ENCODE measurements around the gene ANKRD6. TPM values are rescaled to one million over a fixed set of nuclear protein-coding genes. Genes with fewer than 3 reads are reported as not detected.
A peak's percentile ranks its signal among the peaks of the same experiment; 100 is the strongest.

ANKRD6 gene
- total RNA-seq, 2 experiments from 2014 or later = 2.4 to 7.0 TPM

GRCh38 chr6:89385846-89386245, 47.1 kb upstream of the ANKRD6 start:
- Histone ChIP-seq H3K9me2 (ENCODE audit: insufficient read depth, low read length) (no peaks in the 10 kb centered on the region), H3K79me2 (ENCODE audit: insufficient read depth, low read depth, low read length) (peaks cover 11% of the 10 kb centered on the region; the same call in 1 of the 2 replicates), H3K27ac (ENCODE audit: low read depth, low read length, poor library complexity, severe bottlenecking) (peak overlapping the region; percentile 23), H4K20me1 (ENCODE audit: insufficient read depth, low read length) (no peaks in the 10 kb centered on the region), H3K4me2 (ENCODE audit: low read length) (peak overlapping the region; percentile 59), H3K9me3 (ENCODE audit: low read length) (peaks cover 5% of the 10 kb centered on the region; the same call in 1 of the 2 replicates), H3K4me1 (ENCODE audit: insufficient read depth, low read length, poor library complexity, severe bottlenecking) (peaks cover 60% of the 10 kb centered on the region), H3K36me3 (ENCODE audit: insufficient read depth, low read length) (peaks cover 6% of the 10 kb centered on the region; the same call in 1 of the 2 replicates), H2AFZ (ENCODE audit: low read length) (peak overlapping the region; percentile 6; the same call in 1 of the 2 replicates), H3K4me3 (ENCODE audit: low read depth, low read length, poor library complexity, severe bottlenecking) (peak overlapping the region; percentile 18)
- no peak for TF ChIP-seq CTCF (conservative IDR thresholded peaks at IDR 0.05; ENCODE audit: low read length)
- TF ChIP-seq EZH2phosphoT487 (IDR thresholded peaks at IDR 0.05; ENCODE audit: borderline replicate concordance, low read depth, low read length) = no peak
- ChIA-PET CTCF (ENCODE audit: unreplicated experiment) (interaction anchor here (1.0 kb wide), 1 partner anchor 10 kb away, joined by 6 read pairs; no protein-coding TSS in a partner anchor), POLR2A (interaction anchor here (0.6 to 1.7 kb wide), 4 partner anchors 10 to 39 kb away, joined by 3 to 5 read pairs (median 3); no protein-coding TSS in a partner anchor)
- no TSS peak for BruUV-seq (replicated peaks)
- intact Hi-C loops (cut with micrococcal nuclease; ENCODE audit: unreplicated experiment) = no loop called here
- peak; percentile 63 for DNase-seq (ENCODE audit: low spot score)

DNA sequence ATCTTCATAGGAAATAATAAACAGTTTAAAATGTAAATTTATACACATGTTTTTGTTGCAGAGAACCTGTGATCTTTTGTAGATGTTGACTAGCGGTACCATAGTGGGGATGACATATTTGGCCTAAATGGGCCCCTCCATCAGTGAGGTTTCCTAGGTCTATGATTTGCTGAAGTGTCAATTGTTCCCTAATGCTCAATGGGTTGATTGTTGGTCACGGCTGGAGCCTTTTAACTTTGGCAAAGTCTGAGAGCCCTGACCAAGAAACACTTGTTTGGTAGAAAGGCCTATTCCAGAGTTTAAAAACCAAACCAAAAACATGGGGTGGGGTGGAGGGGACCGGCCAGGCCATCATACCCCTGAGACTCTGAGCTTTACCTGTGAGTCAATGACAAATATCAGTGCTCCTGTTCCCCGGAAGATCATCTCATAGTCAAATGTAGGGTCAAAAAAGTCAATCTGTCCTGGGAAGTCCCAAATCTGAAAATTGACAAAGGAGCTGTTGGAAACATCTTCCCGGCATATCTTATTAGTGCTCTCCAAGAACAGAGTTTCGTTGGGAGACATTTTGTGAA, 45.9 kb upstream of the ANKRD6 start:
- peak overlapping the region; percentile 22; the same call in 1 of the 2 replicates for H2AFZ ChIP-seq (ENCODE audit: low read length)
- ChIA-PET CTCF (ENCODE audit: unreplicated experiment) (no interaction called here), POLR2A (interaction anchor here (0.8 to 3.8 kb wide), 9 partner anchors 8 to 76 kb away, joined by 3 to 26 read pairs (median 6); no protein-coding TSS in a partner anchor)
- no peaks in the 10 kb centered on the region for H4K20me1 ChIP-seq (ENCODE audit: insufficient read depth, low read length)
- peak overlapping the region; percentile 56 for H3K4me3 ChIP-seq (ENCODE audit: low read depth, low read length, poor library complexity, severe bottlenecking)
- H3K9me2 ChIP-seq (ENCODE audit: insufficient read depth, low read length) = no peaks in the 10 kb centered on the region
- peaks cover 6% of the 10 kb centered on the region; the same call in 1 of the 2 replicates for H3K36me3 ChIP-seq (ENCODE audit: insufficient read depth, low read length)
- H3K4me2 ChIP-seq (ENCODE audit: low read length) = peak overlapping the region; percentile 86
- H3K79me2 ChIP-seq (ENCODE audit: insufficient read depth, low read depth, low read length) = peaks cover 11% of the 10 kb centered on the region; the same call in 1 of the 2 replicates
- intact Hi-C loops (cut with micrococcal nuclease; ENCODE audit: unreplicated experiment) = loop anchor here (1.0 kb wide), 1 partner anchor 25 kb away; the partner anchor contains the start of gene RRAGD
- no peak for DNase-seq (ENCODE audit: low spot score)
- peaks cover 5% of the 10 kb centered on the region; the same call in 1 of the 2 replicates for H3K9me3 ChIP-seq (ENCODE audit: low read length)
- no TSS peak for BruUV-seq (replicated peaks)
- H3K4me1 ChIP-seq (ENCODE audit: insufficient read depth, low read length, poor library complexity, severe bottlenecking) = peaks cover 54% of the 10 kb centered on the region
- no peak for TF ChIP-seq CTCF (conservative IDR thresholded peaks at IDR 0.05; ENCODE audit: low read length)
- TF ChIP-seq EZH2phosphoT487 (IDR thresholded peaks at IDR 0.05; ENCODE audit: borderline replicate concordance, low read depth, low read length) = no peak
- H3K27ac ChIP-seq (ENCODE audit: low read depth, low read length, poor library complexity, severe bottlenecking) = peak overlapping the region; percentile 83
